Esophagus squamous epithelium (tissue), 4 donors: Measurements from ENCODE around the gene SLC30A3.

ENCODE experiments used
- CTCF ChIP-seq, 6 experiments: fragments of 450-650 bp in 4 of 6; fragments of 200-600 bp in 2 of 6; sonication (generic) in 2 of 6; IDR thresholded peaks; one replicate each; pipeline ENCODE4 v1.5.1; 2016 to 2019; ENCODE audit warnings: antibody characterized with exemption in 6 of 6, mild to moderate bottlenecking in 4 of 6, moderate library complexity in 4 of 6
- POLR2A ChIP-seq, 4 donors: fragments of 450-650 bp; IDR thresholded peaks; one replicate each; pipeline ENCODE4 v1.6.1; 2017; ENCODE audit warnings: antibody characterized with exemption in 4 of 4, mild to moderate bottlenecking in 4 of 4, moderate library complexity in 3 of 4

GRCh38 chr2:27282892-27283291, 20.0 kb upstream of the SLC30A3 start:
- no peak for TF ChIP-seq CTCF (IDR thresholded peaks at IDR 0.05)
- no peak for TF ChIP-seq POLR2A (IDR thresholded peaks at IDR 0.05)
